Stimulated activated CD8-positive, alpha-beta memory T cell treated with anti-CD3 and anti-CD28 coated beads, Interleukin-7, amount 100 ng/mL, for 24 hours (primary cell): Measurements from ENCODE around the gene MORN1.

Experiments
- DNase-seq: peaks from one replicate; pipeline ENCODE4 v3.0.0-alpha.2; 2020; ENCODE audit warnings: low read depth

Gene MORN1

DNA sequence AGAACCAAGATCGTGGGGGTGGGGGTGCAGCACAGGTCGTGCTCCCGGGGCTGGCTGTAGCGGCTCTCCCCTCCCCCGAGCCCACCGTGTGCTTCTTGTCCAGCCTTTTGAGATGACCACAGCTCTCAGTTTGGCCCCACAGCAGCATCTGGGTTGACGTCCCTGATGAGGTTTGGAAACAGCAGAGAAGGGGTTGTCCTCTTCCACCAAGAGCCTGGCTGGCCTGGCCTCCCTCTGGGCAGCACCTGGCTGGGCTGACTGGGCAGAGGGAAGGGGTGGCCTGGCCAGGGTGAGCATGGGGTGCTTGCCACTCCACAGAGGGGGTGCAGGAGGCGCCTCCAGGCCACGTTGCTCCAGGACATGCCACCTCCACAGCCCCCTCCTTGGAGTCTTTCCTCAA, 101.7 kb downstream of the MORN1 start:
- DNase-seq = no peak

GRCh38 chr1:2288816-2289536, 102.4 kb downstream of the MORN1 start:
- no peak for DNase-seq

GRCh38 chr1:2288311-2288710, 103.0 kb downstream of the MORN1 start:
- DNase-seq = no peak

DNA sequence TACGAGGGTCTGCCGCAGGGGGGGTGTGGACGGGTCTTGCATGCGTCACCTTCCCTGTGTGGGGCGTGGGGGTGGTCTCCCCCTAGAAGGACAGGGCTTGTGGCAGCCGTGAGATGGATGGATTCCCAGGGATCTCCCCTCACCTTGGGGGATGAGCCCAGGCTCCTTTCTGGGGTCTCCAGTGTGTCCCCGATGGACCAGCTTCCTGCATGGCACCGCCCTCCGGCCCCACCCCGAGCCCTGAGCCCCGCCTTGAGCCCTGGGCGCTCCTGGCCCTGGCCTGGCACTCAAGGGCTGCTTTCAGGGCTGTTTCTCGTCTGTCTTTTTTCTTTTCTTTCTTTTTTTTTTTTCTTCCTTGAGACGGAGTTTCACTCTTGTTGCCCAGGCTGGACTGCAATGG, 103.7 kb downstream of the MORN1 start:
- DNase-seq = no peak

DNA sequence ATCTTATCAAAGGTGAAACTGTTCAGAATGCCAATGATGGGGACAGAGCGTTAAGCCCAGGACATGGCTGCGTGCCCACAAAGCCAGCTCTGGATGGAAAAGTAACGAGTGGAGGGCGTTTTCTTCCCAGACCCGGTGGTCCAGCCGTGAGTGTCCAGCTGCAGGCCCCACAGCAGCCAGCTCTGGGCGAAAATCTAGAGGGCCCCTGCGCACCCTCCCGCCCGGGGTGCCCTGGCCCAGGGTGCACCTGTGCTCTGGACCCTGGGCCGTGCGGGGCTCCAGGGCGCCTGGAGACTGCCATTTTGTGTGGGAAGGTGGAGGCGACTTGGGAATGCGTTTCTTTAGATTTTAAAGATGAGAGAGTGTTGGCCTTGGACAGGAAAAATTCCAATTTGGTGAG, 104.4 kb downstream of the MORN1 start:
- no peak for DNase-seq

DNA sequence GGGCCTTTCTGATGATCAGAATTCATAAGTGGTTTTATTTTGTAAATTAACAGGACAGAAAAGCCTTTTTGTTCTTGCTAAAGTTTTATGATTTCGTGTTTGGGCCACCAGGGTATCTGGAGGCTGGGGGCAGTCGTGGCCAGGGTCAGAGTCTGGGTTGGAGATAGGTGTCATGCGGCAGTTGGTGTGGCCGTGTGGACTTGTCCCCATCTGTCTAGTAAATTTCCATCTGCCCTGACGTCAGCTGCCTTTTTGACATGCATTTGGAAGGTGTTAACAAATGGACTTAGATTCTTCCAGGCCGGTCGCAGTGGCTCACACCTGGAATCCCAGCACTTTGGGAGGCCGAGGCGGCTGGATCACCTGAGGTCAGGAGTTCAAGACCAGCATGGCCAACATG, 106.4 kb downstream of the MORN1 start:
- DNase-seq = no peak

DNA sequence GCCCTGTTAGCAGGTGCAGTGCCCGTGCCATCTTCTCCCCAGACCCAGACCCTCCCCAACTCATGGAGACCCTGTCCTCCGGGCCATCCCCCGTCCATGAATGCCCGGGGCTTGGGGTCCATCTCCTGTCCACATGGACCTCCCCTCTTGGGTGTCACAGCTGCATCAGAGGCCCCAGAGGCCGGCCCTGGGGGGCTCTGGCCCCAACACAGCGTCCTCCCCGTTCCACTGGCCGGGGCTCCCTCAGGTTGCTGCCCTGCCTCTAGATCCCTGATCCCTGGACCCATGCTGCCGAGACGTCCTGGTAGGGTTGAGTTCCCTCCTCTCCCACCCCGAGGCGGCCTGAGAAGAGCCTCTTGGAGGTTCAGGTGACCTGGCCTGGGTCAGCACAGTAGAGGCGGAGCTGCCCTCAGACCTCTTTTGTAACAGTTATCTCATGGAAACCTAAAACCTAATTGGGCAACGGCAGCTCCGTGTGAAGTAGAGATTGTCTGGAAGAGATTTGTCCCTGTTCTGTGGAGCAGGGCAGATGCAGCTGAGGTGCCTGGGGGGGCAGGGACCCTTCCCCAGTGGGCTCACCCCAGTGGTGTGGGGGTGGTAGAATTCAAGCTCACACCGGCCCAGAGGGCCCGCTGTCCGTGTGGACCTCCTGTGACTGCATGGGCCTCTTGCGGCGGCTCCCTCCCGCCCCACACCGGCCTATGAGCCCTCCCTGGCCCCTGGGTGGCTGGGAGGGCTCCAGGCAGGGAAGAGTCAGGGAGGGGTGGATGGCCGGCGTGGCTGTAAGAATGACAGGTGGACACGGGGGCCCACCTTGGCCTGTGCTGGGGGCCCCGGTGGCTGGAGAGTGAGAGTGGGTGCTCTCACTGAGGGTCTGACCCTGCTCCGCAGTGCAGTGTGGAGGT, 107.1 kb downstream of the MORN1 start:
- no peak for DNase-seq

- no peak for DNase-seq
Measured at GRCh38 chr1:2283371-2283990, 107.9 kb downstream of the MORN1 start.

GRCh38 chr1:2282556-2283270, 108.6 kb downstream of the MORN1 start:
- DNase-seq = no peak

DNA sequence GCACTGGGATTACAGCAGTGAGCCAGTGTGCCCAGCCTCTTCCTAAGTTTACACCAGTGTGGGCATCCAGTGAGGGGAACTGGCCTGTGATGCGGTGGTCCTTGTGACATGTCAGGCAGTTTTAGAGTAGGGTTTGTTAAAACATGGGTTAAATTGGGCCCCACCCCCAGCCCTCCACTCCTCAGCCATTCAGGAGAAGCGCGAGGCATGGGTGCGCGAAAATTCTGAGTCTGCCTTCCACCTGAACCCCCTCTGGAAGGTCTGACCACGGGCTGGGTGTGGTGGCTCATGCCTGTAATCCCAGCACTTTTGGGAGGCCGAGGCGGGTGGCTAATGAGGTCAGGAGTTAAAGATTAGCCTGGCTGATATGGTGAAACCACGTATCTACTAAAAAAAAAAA, 111.5 kb downstream of the MORN1 start:
- DNase-seq = no peak

DNA sequence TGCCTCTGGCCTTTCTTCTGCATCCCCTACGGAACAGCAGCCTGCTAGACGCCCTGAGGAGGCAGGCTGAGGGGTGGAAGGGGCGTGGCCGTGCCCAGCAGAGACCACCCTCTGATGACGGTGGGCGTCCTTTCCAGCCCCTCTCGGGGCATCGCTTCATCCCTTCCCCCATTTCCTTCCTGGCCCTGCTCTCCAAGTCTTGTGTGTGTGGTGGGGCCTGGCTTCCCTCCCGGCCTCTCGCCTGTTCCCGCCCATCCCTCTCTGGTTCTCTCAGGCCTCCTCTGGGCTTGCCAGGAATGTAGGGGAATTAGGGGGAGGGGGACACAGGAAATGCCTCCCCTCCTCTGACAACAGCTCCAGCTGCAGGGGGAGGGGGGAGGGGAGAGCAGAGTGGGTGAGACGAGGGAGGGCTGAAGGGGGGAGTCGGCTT, 112.1 kb downstream of the MORN1 start:
- DNase-seq = no peak

DNA sequence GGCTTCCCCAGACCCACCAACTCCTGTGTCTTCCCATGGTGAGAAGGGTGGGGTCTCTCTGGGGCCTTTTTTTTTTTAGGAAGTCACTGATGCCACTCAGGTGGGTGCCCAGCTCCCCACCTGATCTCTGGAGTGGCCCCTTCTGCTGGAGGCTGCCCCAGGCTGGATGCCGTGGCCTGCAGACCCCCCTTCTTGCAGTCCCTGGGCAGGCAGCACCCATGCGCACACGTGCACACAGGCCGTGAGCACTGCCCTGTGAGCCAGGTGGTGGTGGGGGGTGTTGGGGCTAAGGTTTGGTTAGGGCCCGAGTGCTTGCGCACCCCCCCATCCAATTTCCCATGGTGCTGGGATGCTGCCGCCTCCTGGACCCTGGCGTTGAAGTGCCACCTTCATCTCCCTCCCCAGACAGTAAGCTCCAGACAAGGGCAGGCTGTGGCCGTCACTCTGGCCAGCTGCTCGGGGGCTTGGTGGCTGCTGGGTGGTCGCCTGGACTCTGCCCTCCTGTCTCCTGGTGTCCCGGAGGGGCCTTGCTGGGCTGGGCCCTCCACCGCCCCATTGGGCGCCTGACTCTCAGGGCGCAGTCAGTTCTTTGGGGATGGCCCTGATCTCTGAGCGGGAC, 112.7 kb downstream of the MORN1 start:
- DNase-seq = no peak

- no peak for DNase-seq
Measured at GRCh38 chr1:2277741-2278488, 113.4 kb downstream of the MORN1 start.

DNA sequence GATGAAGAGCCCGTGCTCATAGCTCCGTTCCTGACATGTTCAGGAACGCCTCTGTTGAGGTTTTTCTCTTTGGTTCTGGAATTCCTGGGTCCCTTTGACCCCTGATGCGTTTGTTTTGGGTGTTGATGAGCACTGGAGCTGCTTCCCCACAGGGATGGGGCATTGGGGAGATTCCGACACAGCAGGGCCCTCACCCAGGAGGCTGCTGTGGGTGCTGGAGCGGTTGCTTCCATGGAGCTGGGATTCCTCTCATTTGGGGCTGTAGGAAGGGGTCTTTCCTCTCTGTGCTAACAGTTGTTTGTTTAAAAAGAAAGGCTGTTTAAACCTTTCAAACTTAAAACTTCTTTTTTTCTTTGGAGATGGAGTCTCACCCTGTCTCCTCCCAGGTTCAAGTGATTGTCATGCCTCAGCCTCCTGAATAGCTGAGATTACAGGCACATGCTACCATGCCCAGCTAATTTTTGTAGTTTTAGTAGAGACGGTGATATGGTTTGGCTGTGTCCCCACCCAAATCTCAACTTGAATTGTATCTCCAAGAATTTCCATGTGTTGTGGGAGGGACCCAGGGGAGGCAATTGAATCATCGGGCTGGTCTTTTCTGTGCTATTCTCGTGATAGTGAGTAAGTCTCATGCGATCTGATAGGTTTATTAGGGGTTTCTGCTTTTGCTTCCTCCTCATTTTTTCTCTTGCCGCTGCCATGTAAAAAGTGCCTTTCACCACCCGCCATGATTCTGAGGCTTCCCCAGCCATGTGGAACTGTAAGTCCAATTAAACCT, 114.4 kb downstream of the MORN1 start:
- DNase-seq = no peak

DNA sequence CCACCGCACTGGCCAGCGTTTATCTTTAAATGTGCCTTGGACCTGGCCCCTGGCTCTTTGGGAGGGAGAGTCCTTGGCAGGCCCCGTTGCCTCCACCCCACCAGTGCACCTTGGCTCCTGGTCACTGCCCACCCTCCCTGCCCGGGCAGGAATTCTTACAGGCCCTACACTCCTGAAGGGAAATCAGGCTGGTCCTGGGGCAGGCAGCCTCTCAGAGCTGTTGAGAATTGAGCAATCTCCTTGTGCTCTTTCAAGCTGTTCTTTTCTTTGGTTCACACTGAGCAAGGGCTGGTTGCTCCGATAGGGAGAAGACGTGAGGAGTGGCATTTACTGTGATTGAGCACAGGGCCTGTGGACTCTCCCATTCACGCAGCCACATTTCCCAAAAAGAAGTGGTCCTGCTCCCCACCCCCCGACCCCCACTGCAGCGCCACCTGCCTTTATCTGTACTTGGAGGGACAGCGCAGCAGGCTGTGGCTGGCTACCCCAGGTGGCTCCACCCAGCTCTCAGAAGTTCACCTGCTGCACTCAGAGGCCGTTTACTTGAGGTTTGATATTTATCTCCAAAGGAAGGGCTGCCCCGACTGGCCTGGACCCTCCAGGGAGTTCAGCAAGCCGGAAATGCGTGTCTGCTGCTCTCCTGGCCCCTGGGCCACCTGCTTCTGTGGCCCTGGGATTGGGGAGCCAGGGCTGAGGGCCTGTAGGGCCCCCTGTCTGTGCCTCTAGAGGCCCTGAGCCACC, 115.4 kb downstream of the MORN1 start:
- no peak for DNase-seq

DNA sequence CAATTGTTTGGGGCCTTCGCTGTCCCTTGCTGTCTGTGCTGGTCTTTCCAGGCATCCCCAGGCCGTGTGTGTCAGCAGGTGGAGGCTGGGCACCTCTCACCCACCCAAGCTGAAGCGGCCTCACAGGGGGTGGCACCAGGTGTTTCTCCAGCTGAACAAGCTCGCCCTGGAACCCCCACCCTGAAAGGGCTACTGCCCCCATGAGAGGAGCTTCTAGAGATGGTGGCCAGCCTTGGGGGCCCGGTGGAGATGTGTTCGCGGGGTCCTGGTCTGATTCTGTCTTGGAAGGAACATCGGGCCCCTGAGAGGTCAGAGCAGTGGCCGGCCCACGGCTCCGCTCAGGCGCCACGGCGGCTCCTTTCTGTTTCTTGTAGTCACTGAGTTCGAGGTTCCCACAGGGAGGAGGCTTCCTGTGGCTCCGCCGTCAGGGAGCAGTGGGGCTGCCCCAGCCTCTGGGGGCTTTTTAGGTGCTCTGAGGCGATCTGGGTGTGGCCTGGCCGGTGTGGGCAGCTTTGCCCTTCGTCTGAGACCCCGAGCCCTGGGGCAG, 116.4 kb downstream of the MORN1 start:
- no peak for DNase-seq

DNA sequence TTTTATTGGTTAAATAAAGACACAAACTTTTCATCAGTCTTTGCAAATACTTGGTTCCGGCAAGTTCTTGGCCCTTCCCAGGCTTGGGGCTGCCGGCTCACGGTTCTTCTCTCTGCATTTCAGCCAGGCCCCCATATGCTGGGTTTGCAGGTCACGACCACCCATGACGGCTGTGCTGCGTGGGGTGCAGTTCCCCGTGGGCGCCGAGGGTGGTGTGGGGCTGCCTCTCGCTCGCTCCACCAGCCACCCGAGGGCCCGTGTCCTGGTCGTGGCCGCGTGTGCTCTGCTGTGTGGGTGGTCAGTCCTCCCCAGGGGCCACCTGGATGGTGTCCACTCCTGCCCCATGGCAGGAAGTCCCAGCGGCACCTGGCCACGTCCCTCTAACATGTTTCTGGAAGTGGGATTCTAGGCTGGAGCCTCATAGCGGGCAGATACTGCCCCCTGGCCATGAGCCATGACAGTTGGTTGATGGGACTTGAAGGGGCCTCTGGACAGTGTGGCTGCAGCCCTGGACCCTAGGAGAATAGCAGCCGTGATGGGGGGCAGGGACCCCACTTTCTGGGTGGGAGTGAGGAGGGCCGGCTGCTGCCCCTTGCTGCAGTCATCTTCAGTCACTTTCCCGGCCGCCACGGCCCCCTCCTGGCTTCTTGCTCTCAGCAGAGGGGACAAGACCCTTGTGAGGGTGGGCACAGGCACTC, 117.0 kb downstream of the MORN1 start:
- DNase-seq = no peak

DNA sequence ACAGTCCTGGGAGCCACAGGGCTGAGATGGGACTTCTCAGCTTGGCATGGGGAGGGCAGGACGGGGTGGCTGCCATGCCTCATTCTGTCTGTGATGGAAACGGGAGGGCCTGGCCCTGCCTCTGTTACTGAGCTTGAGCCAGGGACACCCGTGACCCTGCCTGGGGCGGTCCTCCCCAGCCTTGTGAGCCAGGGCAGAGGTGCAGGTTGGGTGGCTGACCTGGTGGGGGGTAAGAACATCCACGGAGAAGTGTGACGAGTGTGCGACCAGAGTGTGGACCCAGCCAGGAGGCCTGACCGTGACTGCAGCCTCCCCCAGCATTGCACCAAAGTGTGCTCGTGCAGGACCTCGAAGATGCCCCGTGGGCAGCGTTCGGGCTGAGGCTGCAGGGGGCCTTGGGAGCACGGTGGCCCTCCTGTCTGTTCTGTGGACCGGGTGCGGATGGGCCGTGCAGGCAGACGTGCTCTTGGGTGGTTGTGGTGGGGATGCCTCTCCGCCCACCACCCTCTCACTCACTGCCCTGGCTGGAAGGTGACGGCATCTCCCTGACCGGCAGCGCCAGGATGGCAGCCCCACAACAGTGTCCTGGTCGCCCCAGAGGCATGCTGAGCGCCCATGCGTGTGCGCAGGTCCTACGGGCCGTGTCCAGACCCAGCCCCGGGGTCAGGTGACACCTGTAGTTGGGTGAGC, 117.8 kb downstream of the MORN1 start:
- DNase-seq = no peak
